Immature natural killer cell (primary cell): ENCODE data around the gene TOX3. TPM values are rescaled to one million over a fixed set of nuclear protein-coding genes. Genes with fewer than 3 reads are reported as not detected.

ENCODE experiments used
- DNase-seq, 3 donors: peaks; one replicate each; pipeline ENCODE4 v3.0.0; 2022; ENCODE audit warnings: mixed read lengths in 1 of 3
- H3K27ac Mint-ChIP-seq, 6 donors: one replicate each; pipeline ENCODE4 v1.8.0; 2020; ENCODE audit warnings: mixed read lengths in 6 of 6, mild to moderate bottlenecking in 5 of 6, inconsistent platforms in 4 of 6, moderate library complexity in 3 of 6
- H3K27me3 Mint-ChIP-seq, 3 donors: one replicate each; pipeline ENCODE4 v1.8.0; 2020 to 2021; ENCODE audit warnings: low read depth in 3 of 3, mild to moderate bottlenecking in 3 of 3, mixed read lengths in 3 of 3, moderate library complexity in 3 of 3, inconsistent platforms in 1 of 3
- H3K36me3 Mint-ChIP-seq, 3 donors: one replicate each; pipeline ENCODE4 v1.8.0; 2020; ENCODE audit warnings: mixed read lengths in 3 of 3, inconsistent platforms in 2 of 3, mild to moderate bottlenecking in 2 of 3
- H3K4me1 Mint-ChIP-seq, 2 donors: one replicate each; pipeline ENCODE4 v1.8.0; 2020; ENCODE audit warnings: inconsistent platforms in 2 of 2, mild to moderate bottlenecking in 2 of 2, mixed read lengths in 2 of 2, moderate library complexity in 1 of 2
- H3K4me3 Mint-ChIP-seq, 5 donors: one replicate each; pipeline ENCODE4 v1.8.0; 2020; ENCODE audit warnings: mild to moderate bottlenecking in 5 of 5, mixed read lengths in 5 of 5, inconsistent platforms in 3 of 5, moderate library complexity in 3 of 5
- H3K9me3 Mint-ChIP-seq, 6 donors: one replicate each; pipeline ENCODE4 v1.8.0; 2020; ENCODE audit warnings: mild to moderate bottlenecking in 6 of 6, mixed read lengths in 6 of 6, inconsistent platforms in 4 of 6, moderate library complexity in 3 of 6
- polyA plus RNA-seq, 3 donors: library from polyadenylated mRNA; unstranded; fragments of 300-500 nt; fragmentation: Illumina TruSeq; gene quantifications; one replicate each; pipeline ENCODE4 v1.2.3, GENCODE V29; 2021

Gene TOX3
- polyA plus RNA-seq, 3 donors from 2014 or later: not detected

DNA sequence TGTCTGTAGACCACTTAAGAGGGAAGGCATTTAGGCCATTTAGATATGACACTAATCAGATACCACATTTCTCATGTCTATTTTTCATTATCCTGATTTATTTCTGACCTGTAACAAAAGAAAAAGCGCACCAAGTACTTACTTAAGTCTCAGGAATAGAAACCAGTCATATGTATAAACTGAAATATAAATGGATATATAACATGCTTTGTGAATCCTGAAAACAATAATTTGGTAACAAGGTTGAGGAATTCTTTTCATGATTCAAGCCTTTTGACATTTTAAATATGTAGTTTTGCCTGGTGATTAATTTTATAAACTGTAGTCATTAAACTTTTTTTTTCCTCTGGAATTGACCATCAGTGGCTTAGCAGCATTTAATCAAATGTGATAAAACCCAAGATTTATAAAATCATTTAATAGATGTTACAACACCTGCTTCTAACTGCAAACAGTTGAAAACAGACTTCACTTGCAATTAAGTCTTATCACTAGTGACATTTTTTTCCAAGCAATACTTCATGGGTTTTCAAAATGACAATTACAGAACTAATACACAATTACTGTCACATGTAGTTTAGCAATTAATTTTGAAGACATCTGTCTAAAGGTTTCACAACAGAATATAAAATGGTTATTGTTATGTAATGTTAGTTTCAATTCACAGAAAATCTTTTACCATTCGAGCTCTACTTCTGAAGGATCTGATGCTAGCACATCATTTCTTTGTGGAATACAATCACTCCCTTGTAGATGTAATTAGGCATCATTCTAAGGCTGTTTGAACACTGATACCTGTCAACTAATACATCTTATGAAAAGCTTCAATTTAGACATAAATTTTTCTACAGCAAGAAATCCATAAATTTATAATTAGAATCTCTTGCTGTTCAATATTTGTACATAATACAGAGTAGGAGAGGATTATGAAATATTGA, 110.3 kb downstream of the TOX3 start:
- no peaks in the 10 kb centered on the region for H3K4me1 Mint-ChIP-seq
- no peaks in the 10 kb centered on the region for H3K36me3 Mint-ChIP-seq
- H3K27me3 Mint-ChIP-seq: no peaks in the 10 kb centered on the region
- peaks cover 0 to 11% (median 3%) of the 10 kb centered on the region in 6 donors for H3K9me3 Mint-ChIP-seq
- H3K27ac Mint-ChIP-seq: no peak overlapping the region
- DNase-seq: no peak
- H3K4me3 Mint-ChIP-seq: no peak overlapping the region

DNA sequence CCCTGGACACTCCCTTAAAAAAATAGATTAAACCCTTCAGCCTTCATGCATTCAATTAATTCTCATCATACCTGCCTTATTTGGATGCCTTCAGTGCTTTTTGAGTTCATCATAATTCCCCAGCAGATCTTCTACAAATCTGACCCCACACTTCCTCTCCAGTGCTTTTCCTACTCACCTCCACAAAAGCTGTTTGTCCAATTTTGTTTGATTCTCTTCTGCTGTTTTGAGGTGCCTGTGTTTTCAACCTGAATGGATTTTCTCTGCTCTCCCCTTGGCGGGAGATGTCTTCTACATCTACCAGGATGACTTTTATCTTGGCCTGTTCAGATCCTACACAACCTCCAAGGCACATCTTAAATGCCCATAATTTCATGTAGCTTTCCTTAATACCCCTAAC, 112.7 kb downstream of the TOX3 start:
- H3K9me3 Mint-ChIP-seq: peaks cover 0 to 7% (median 2%) of the 10 kb centered on the region in 6 donors
- H3K4me1 Mint-ChIP-seq: no peaks in the 10 kb centered on the region
- no peak for DNase-seq
- no peak overlapping the region for H3K27ac Mint-ChIP-seq
- H3K36me3 Mint-ChIP-seq: no peaks in the 10 kb centered on the region
- H3K27me3 Mint-ChIP-seq: no peaks in the 10 kb centered on the region
- H3K4me3 Mint-ChIP-seq: no peak overlapping the region

DNA sequence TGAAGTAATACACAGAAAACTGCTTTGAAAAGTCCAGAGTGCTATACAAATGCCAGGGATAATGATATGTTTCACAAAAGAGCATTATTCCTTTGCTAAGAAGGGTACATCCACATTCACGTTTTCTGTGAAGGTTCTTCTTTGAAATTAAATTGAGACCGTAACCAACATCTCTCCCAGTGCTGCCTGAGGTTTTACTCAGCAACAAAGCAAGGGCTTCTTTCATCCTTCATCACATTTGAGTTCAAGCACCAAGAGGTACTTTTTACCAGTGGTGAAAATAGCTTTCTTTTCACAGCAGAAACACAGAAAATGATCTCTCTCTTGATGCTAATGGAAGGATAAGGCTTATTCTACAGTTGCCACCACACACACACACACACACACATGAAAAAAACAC, 113.3 kb downstream of the TOX3 start:
- H3K27ac Mint-ChIP-seq: no peak overlapping the region
- no peaks in the 10 kb centered on the region for H3K36me3 Mint-ChIP-seq
- peaks cover 0 to 7% (median 2%) of the 10 kb centered on the region in 6 donors for H3K9me3 Mint-ChIP-seq
- no peaks in the 10 kb centered on the region for H3K4me1 Mint-ChIP-seq
- no peak for DNase-seq
- H3K27me3 Mint-ChIP-seq: no peaks in the 10 kb centered on the region
- H3K4me3 Mint-ChIP-seq: no peak overlapping the region

GRCh38 chr16:52424591-52424990, 122.4 kb downstream of the TOX3 start:
- Mint-ChIP-seq H3K27me3 (peaks cover 0 to 1% (median 1%) of the 10 kb centered on the region in 3 donors), H3K4me1 (no peaks in the 10 kb centered on the region), H3K4me3 (no peak overlapping the region), H3K9me3 (peaks cover 0 to 15% (median 2%) of the 10 kb centered on the region in 6 donors), H3K36me3 (no peaks in the 10 kb centered on the region), H3K27ac (no peak overlapping the region)
- DNase-seq: no peak

GRCh38 chr16:52422307-52422706, 124.6 kb downstream of the TOX3 start:
- Mint-ChIP-seq H3K27me3 (peaks cover 0 to 1% (median 0%) of the 10 kb centered on the region in 3 donors), H3K9me3 (peaks cover 0 to 11% (median 2%) of the 10 kb centered on the region in 6 donors), H3K36me3 (no peaks in the 10 kb centered on the region), H3K4me3 (no peak overlapping the region), H3K27ac (no peak overlapping the region), H3K4me1 (no peaks in the 10 kb centered on the region)
- DNase-seq: no peak

GRCh38 chr16:52418201-52418600, 128.7 kb downstream of the TOX3 start:
- no peaks in the 10 kb centered on the region for H3K36me3 Mint-ChIP-seq
- DNase-seq: no peak
- H3K27me3 Mint-ChIP-seq: peaks cover 0 to 1% (median 0%) of the 10 kb centered on the region in 3 donors
- H3K4me1 Mint-ChIP-seq: no peaks in the 10 kb centered on the region
- H3K4me3 Mint-ChIP-seq: no peak overlapping the region
- H3K9me3 Mint-ChIP-seq: peaks cover 3 to 29% (median 7%) of the 10 kb centered on the region in 6 donors
- no peak overlapping the region for H3K27ac Mint-ChIP-seq

DNA sequence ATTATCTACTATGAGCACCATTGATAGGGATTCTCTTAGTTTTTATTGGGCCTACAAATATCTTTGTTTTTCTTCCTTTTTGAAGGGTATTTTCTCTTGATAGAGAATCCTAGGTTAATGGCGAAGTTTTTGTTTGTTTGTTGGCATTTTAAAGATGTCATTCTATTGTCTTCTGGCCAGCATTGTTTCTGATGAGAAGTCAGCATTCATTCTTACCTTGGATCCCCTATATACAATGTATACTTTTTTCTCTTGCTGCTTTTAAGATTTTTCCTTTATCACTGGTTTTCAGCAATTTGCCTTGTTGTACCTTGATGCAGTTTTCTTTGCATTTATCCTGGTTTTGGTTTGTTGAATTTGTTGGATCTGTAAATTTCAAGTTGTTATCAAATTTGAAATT, 130.1 kb downstream of the TOX3 start:
- Mint-ChIP-seq H3K4me1 (no peaks in the 10 kb centered on the region), H3K4me3 (no peak overlapping the region), H3K9me3 (peaks cover 0 to 25% (median 7%) of the 10 kb centered on the region in 6 donors), H3K36me3 (no peaks in the 10 kb centered on the region), H3K27me3 (peaks cover 0 to 1% (median 0%) of the 10 kb centered on the region in 3 donors), H3K27ac (no peak overlapping the region)
- DNase-seq: no peak

- H3K27me3 Mint-ChIP-seq: no peaks in the 10 kb centered on the region
- H3K36me3 Mint-ChIP-seq: no peaks in the 10 kb centered on the region
- H3K27ac Mint-ChIP-seq: no peak overlapping the region
- H3K4me1 Mint-ChIP-seq: no peaks in the 10 kb centered on the region
- H3K4me3 Mint-ChIP-seq: no peak overlapping the region
- peaks cover 0 to 19% (median 4%) of the 10 kb centered on the region in 6 donors for H3K9me3 Mint-ChIP-seq
- no peak for DNase-seq
These were observed 135.9 kb downstream of the TOX3 start for GRCh38 chr16:52411011-52411410.

DNA sequence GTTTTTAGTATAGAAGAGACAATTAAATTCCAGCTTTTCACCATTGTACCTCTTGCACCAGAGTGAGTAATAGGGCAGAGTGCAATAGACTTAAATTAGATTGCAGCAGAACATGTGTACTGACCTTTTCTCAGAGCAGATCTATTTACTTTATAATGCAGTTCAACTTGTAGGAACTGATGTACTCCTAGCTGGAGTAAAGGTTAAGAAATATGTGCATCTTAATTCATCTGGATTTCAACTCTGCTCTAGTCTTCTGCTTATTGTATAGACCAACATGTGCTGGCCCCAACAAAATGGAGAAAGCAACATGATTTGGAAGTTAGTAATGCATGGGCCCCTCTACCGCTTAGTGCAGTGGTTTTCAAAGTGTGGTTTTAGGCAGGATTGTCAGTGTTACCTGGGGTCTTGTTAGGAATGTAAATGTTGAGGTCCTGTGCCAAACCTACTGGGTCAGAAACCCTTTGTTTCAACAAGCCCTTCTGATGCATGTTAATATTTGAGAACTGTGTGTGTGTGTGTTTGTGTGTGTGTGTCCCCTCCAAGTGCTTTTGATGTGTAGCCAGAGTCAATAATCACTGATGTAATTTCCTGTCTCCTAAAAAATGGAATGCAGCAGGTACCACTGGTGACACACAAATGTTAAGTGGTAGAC, 138.6 kb downstream of the TOX3 start:
- no peak for DNase-seq
- no peak overlapping the region for H3K4me3 Mint-ChIP-seq
- H3K9me3 Mint-ChIP-seq: peaks cover 0 to 24% (median 8%) of the 10 kb centered on the region in 6 donors
- no peaks in the 10 kb centered on the region for H3K27me3 Mint-ChIP-seq
- no peak overlapping the region for H3K27ac Mint-ChIP-seq
- H3K36me3 Mint-ChIP-seq: no peaks in the 10 kb centered on the region
- no peaks in the 10 kb centered on the region for H3K4me1 Mint-ChIP-seq

DNA sequence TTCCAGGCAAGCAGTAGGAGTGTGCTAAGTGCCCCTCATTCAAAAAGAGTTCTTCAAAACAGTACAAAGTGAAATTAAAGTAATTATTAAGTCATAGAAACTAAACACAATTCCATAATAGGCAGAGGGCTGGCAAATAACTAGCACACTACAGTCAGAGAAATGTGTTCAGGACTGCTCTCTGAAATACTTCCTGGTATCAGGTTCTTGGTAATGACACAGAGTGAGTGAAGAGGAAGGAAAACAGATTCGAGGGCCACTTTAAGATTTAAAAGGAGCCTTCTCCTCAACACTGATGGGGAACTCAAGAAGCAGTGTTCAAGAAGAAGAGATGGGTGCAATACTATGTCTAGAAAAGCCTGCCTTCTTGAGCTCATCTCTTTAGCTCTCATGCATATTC, 139.2 kb downstream of the TOX3 start:
- Mint-ChIP-seq H3K36me3 (no peaks in the 10 kb centered on the region), H3K27ac (no peak overlapping the region), H3K4me3 (no peak overlapping the region), H3K27me3 (no peaks in the 10 kb centered on the region), H3K9me3 (peaks cover 0 to 29% (median 9%) of the 10 kb centered on the region in 6 donors), H3K4me1 (no peaks in the 10 kb centered on the region)
- no peak for DNase-seq

GRCh38 chr16:52405441-52405840, 141.5 kb downstream of the TOX3 start:
- Mint-ChIP-seq H3K36me3 (no peaks in the 10 kb centered on the region), H3K4me1 (no peaks in the 10 kb centered on the region), H3K4me3 (no peak overlapping the region), H3K9me3 (peaks cover 0 to 23% (median 7%) of the 10 kb centered on the region in 6 donors), H3K27me3 (no peaks in the 10 kb centered on the region), H3K27ac (no peak overlapping the region)
- no peak for DNase-seq

GRCh38 chr16:52404546-52404945, 142.4 kb downstream of the TOX3 start:
- H3K36me3 Mint-ChIP-seq: no peaks in the 10 kb centered on the region
- H3K4me1 Mint-ChIP-seq: no peaks in the 10 kb centered on the region
- peaks cover 0 to 24% (median 7%) of the 10 kb centered on the region in 6 donors for H3K9me3 Mint-ChIP-seq
- H3K27ac Mint-ChIP-seq: no peak overlapping the region
- no peaks in the 10 kb centered on the region for H3K27me3 Mint-ChIP-seq
- no peak for DNase-seq
- H3K4me3 Mint-ChIP-seq: no peak overlapping the region

- Mint-ChIP-seq H3K36me3 (no peaks in the 10 kb centered on the region), H3K27ac (no peak overlapping the region), H3K4me3 (no peak overlapping the region), H3K4me1 (no peaks in the 10 kb centered on the region), H3K27me3 (peaks cover 0 to 3% (median 0%) of the 10 kb centered on the region in 3 donors), H3K9me3 (peaks cover 2 to 44% (median 10%) of the 10 kb centered on the region in 6 donors)
- DNase-seq: no peak
These were observed 147.8 kb downstream of the TOX3 start for GRCh38 chr16:52399116-52399515.

DNA sequence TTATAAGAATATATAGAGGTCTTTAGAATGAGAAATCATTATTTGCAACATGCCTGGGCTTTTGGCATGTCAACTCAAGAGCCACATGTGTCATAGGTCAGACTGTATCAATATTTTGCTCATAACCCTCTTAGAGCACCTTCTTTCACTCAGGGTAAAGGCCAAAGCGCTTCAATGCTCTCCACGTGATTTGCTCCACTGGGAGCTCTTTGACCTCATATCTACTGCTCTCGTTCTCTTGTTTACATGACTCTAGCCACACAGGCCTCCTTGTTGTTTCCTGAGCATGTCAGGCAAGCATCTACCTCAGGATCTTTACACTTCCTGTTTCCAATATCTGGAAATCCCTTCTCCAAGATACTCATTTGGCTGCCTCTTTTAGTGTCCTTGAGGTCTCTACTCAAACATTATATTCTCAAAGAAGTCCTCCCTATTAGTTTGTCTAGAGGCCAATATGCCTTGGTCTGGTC, 148.4 kb downstream of the TOX3 start:
- Mint-ChIP-seq H3K4me1 (no peaks in the 10 kb centered on the region), H3K4me3 (no peak overlapping the region), H3K36me3 (no peaks in the 10 kb centered on the region), H3K9me3 (peaks cover 2 to 39% (median 10%) of the 10 kb centered on the region in 6 donors), H3K27ac (no peak overlapping the region), H3K27me3 (peaks cover 0 to 3% (median 0%) of the 10 kb centered on the region in 3 donors)
- DNase-seq: no peak
